Small intestine (tissue), 7 donors: ENCODE measurements around the gene HOOK1. TPM values are rescaled to one million over a fixed set of nuclear protein-coding genes. Genes with fewer than 3 reads are reported as not detected.

Source experiments
- DNase-seq, 2 donors: peaks; one replicate each; pipeline versions ENCODE4 v3.0.0 to v3.0.0-alpha.2; 2013
- FAIRE-seq: peaks from 2 replicates; lab custom pipeline; 2012; peaks lifted over from hg19 to GRCh38; lab: Jason Lieb, UNC
- H3K27ac ChIP-seq, 3 donors: one replicate each; pipeline ENCODE4 v1.5.1; 2013; ENCODE audit warnings: low read length in 2 of 3, mild to moderate bottlenecking in 2 of 3, control low read depth in 1 of 3, inconsistent platforms in 1 of 3, low read depth in 1 of 3, moderate library complexity in 1 of 3
- H3K27me3 ChIP-seq, 3 donors: one replicate each; pipeline ENCODE4 v1.6.1; 2013; ENCODE audit warnings: low read length in 3 of 3, inconsistent platforms in 1 of 3; ENCODE audit not compliant: control insufficient read depth in 3 of 3, insufficient read depth in 3 of 3
- H3K36me3 ChIP-seq, 3 donors: one replicate each; pipeline ENCODE4 v1.6.1; 2013; ENCODE audit warnings: low read length in 3 of 3, inconsistent platforms in 1 of 3, low read depth in 1 of 3, mild to moderate bottlenecking in 1 of 3, moderate library complexity in 1 of 3; ENCODE audit not compliant: control insufficient read depth in 3 of 3, insufficient read depth in 2 of 3
- H3K4me1 ChIP-seq, 3 donors: one replicate each; pipeline ENCODE4 v1.6.1; 2013; ENCODE audit warnings: low read length in 2 of 3, inconsistent platforms in 1 of 3, low read depth in 1 of 3, mild to moderate bottlenecking in 1 of 3, moderate library complexity in 1 of 3; ENCODE audit not compliant: control insufficient read depth in 3 of 3, insufficient read depth in 2 of 3
- H3K4me3 ChIP-seq, 3 donors: one replicate each; pipeline ENCODE4 v1.5.1; 2013; ENCODE audit warnings: low read length in 3 of 3, control low read depth in 1 of 3, inconsistent platforms in 1 of 3, low read depth in 1 of 3, mild to moderate bottlenecking in 1 of 3, moderate library complexity in 1 of 3
- H3K9me3 ChIP-seq, 2 donors: one replicate each; pipeline ENCODE4 v1.6.1; 2013; ENCODE audit warnings: low read depth in 1 of 2, low read length in 1 of 2; ENCODE audit not compliant: control insufficient read depth in 2 of 2, insufficient read depth in 1 of 2
- WGBS, 3 donors: extraction: QIAGEN DNeasy Blood & Tissue Kit; methylation state at CpG; one replicate each; pipeline ENCODE4 v1.1.7; 2013; 5-methylcytosine and 5-hydroxymethylcytosine counted together
- polyA plus RNA-seq, 4 donors: library from polyadenylated mRNA; stranded (reverse) in 3 of 4; unstranded in 1 of 4; fragments of 200-250 nt in 3 of 4; fragments of 120-200 nt in 1 of 4; gene quantifications; one replicate each; pipeline versions ENCODE4 v1.2.1 to v1.2.3, GENCODE V29; 2013
- donor health status: healthy with polysubstance abuse.
- donor health status: control.
- donor health status: control.
- donor health status: Bipolar disorder and iron deficiency.
- donor health status: healthy.

The HOOK1 gene
- polyA plus RNA-seq, 4 donors: 7.8 to 38.9 (median 12.8) TPM

DNA sequence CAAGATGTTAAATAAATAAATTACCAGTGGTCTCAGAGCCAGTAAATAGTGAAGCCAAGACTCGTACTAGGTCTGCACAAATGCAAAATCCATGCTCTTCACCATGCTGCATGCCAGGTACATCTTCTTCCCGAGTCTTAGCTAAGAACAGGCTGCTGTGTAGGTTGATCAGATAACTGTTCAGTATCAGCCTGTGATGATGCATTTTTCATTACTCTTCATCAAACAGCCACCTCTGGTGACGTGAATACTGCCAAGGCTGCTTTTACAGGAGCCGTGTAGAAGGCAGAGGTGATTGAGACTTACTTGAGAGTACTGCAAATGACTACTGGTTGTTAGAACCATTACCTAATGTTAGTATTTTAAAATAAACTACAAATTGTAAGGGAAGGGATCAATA lies 39.3 kb upstream of the HOOK1 start:
- Histone ChIP-seq H3K27ac (no peak overlapping the region), H3K27me3 (no peaks in the 10 kb centered on the region), H3K36me3 (no peaks in the 10 kb centered on the region), H3K4me3 (no peak overlapping the region), H3K9me3 (no peaks in the 10 kb centered on the region), H3K4me1 (no peaks in the 10 kb centered on the region)
- no peak for FAIRE-seq
- no peak for DNase-seq
- WGBS, 3 donors: 88 to 89% (median 89%) methylated on average over 4 of the region's 4 CpGs

DNA sequence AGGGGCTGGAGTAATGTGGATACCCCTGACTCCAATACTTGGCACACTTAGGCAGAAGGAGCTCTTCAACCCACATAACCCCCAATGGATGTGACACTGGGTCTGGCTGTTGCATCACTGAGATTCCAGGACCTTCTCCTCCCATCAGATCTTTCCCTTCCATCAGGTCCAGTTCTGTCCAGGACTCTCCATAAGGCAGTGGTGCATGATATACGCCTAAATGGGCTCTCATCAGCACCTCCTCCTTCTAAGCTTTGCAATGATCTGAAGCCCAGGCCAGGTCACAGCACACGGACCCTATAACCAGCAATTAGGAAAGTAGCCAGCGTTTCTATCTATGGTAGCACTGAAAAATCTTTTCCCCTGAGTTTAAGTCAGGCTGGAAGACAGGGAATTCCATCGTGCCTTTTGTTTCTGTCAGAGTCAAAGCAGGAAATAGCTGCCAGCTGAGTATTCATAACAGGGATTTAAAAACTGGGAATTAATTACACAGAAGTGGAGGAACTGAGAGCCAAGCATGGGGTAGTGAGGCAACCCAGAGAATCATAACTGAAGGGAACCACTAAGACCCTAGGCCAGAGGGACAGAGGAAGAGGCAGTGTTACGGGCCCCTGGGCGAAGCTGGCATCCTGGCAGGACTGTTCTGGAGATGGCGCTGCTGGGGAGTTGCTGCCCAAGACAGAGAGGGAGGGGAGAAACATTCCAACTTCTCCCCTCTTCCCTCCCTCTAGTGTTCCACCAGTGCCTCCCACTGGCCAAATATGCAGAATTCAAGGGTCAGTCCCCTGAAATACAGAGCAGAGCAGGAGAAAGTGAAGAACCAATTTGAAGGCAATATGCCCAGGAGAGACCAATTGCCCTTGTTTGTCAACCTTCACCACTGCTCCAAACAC lies 37.5 kb upstream of the HOOK1 start:
- H3K27ac ChIP-seq: no peak overlapping the region
- H3K27me3 ChIP-seq: no peaks in the 10 kb centered on the region
- no peaks in the 10 kb centered on the region for H3K36me3 ChIP-seq
- no peak for FAIRE-seq
- no peak overlapping the region for H3K4me3 ChIP-seq
- no peak for DNase-seq
- no peaks in the 10 kb centered on the region for H3K4me1 ChIP-seq
- no peaks in the 10 kb centered on the region for H3K9me3 ChIP-seq
- WGBS, 3 donors: 73 to 84% (median 83%) methylated on average over 7 of the region's 7 CpGs

DNA sequence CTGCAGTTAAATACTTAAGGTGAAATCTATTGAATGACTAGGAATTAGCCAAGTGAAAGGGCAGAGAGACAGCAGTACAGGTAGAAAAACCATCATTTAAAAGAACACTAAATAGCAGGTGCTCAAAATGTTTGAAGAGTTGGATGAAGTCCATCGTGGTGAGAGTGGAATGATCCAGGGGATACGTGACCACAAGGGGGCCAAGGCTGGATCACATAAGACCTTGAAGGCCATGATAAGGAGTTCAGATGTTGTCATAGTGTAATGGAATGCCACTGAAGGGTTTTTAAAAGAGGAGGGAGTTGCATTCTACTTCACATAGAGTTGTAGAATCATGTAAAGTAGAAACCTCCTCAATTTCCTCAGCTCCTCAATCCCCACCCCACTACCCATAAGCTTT lies 34.8 kb upstream of the HOOK1 start:
- H3K36me3 ChIP-seq: no peaks in the 10 kb centered on the region
- no peaks in the 10 kb centered on the region for H3K27me3 ChIP-seq
- H3K27ac ChIP-seq: no peak overlapping the region
- DNase-seq: no peak
- no peaks in the 10 kb centered on the region for H3K4me1 ChIP-seq
- 57 to 81% (median 66%) methylated on average over 2 of the region's 2 CpGs for WGBS, 3 donors
- no peaks in the 10 kb centered on the region for H3K9me3 ChIP-seq
- FAIRE-seq: no peak
- no peak overlapping the region for H3K4me3 ChIP-seq

DNA sequence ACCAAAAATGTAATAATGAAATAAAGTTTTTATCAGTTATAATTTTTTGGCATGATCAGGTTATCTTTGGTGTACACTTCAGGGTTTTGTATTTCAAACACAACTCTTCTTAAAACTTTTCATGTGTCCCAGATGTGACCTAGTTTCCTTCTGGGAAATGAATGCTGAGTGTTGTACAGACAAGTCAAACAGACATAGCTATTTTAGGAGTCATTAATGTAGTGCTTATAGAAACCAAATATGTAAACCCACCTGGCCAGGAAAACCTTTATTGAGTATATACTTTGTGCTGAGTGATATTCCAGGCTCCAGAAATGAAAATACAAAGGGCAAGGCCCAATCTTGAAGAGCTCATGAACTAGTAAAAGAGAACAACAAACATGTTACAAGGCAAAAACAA lies 25.9 kb upstream of the HOOK1 start:
- FAIRE-seq (no peak), DNase-seq (no peak)
- H3K36me3 ChIP-seq: peaks cover 0 to 3% (median 0%) of the 10 kb centered on the region in 3 donors
- no peak overlapping the region for H3K27ac ChIP-seq
- no peak overlapping the region for H3K4me3 ChIP-seq
- no peaks in the 10 kb centered on the region for H3K4me1 ChIP-seq
- H3K9me3 ChIP-seq: peaks cover 0 to 13% of the 10 kb centered on the region in 2 donors
- no peaks in the 10 kb centered on the region for H3K27me3 ChIP-seq

DNA sequence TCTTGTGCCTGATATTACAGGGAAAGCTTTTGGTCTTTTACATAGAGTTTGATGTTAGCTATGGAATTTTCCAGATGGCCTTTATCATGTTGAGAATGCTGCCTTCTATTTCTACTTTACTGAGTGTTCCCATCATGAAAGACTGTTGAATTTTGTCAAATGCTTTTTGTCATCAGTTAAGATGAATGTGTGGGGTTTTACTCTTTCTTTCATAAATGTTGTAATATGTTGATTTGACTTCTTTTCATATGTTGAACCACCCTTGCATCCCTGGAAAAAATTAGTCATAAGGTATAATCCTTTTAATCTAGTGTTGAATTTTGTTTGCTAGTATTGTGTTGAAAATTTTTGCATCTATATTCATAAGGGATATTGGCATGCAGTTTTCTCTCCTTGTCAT lies 16.1 kb upstream of the HOOK1 start:
- Histone ChIP-seq H3K4me3 (no peak overlapping the region), H3K4me1 (no peaks in the 10 kb centered on the region), H3K36me3 (no peaks in the 10 kb centered on the region), H3K9me3 (peaks cover 0 to 3% of the 10 kb centered on the region in 2 donors), H3K27me3 (no peaks in the 10 kb centered on the region), H3K27ac (no peak overlapping the region)
- DNase-seq: no peak
- no peak for FAIRE-seq

DNA sequence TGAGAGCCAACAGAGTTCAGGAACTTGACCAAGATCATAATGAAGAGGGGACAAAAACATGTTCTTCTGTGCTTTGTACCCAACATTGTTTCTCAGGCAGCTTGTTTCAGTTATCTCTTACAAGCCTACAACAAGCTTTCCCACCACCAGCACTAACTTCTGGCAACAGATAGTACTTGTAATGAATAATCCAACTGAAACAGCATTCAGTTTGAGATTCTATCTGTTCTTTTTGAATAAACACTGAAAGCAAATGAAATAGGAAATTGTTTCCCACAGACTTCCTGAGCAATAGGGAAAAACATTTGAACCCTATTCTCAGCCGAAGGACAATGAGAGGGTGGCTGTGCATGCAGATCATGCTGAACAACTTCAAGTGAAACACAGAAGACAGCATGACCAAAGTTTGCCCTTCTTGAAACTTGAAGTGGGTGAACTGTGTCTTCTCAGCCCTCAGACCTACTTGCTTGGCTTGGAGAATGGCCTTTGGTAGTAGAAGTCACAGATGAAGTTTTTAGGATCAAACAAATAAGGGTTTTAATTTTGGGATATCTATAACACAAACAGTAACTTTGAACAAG lies 11.2 kb upstream of the HOOK1 start:
- DNase-seq: no peak
- FAIRE-seq: no peak

DNA sequence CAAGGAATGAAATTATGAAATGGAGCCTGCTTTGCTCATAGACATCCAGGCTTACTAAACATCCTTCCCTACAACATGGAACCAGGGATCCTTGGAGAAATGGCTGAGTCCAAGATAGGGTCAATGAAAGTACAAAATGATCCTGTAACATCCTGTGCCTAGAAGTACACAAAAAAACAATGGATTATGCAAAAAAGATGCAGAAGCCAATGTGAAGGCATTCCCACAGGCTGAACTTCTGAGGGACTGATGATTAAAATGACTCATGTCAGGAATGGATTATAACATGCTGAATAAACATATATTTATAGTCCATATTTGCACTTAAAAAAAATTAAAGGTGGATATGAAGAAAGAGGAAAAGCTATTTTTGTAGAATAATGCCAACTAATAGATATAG lies 10.4 kb upstream of the HOOK1 start:
- Histone ChIP-seq H3K9me3 (no peaks in the 10 kb centered on the region), H3K4me1 (no peaks in the 10 kb centered on the region), H3K36me3 (no peaks in the 10 kb centered on the region), H3K27me3 (no peaks in the 10 kb centered on the region), H3K27ac (no peak overlapping the region), H3K4me3 (no peak overlapping the region)
- FAIRE-seq (no peak), DNase-seq (no peak)

More for the DNA sequence above, 11.2 kb upstream of the HOOK1 start:
- Histone ChIP-seq H3K36me3 (no peaks in the 10 kb centered on the region), H3K4me3 (no peak overlapping the region), H3K4me1 (no peaks in the 10 kb centered on the region), H3K9me3 (no peaks in the 10 kb centered on the region), H3K27ac (no peak overlapping the region), H3K27me3 (no peaks in the 10 kb centered on the region)
- 63 to 96% (median 75%) methylated on average over 1 of the region's 1 CpG for WGBS, 3 donors

DNA sequence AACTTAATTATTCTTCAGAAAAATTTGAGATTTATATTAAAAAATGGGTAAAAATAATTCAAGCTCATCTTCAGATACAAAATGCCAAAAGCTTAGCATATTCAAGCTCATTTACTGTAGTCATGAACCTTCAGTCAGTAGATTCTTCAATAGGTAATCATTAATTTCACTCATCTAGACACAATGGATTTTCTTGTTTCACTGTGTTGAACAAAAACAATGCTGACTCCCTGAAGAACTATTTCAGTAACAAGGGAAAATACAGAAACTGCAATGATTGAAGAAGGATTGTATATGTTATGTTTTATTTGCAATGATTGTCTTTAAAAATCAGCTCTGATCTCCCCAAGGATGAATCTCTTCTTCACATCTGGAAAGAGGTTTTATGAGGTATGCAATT lies 9.2 kb upstream of the HOOK1 start:
- Histone ChIP-seq H3K27me3 (no peaks in the 10 kb centered on the region), H3K4me1 (no peaks in the 10 kb centered on the region), H3K36me3 (no peaks in the 10 kb centered on the region), H3K9me3 (no peaks in the 10 kb centered on the region), H3K4me3 (no peak overlapping the region), H3K27ac (no peak overlapping the region)
- FAIRE-seq: no peak
- DNase-seq: no peak
